ENCODE measurements around the gene CCT3.

DNA sequence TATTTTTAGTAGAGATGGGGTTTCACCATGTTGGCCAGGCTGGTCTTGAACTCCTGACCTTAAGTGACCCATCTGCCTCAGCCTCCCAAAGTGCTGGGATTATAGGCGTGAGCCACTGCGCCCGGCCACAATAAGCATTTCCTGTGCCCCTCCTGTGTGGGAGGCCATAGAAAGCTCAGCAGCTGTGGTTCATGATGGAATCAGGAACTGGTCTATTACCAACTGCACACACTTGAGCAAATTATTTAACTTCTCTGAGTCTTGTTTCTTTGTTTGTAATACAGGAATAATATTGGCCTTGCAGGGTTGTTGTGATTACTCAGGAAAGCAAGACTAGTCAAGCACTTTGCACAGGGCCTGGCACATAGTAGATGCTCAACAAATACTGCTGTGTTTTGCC lies 45.9 kb upstream of the CCT3 start:
- TF ChIP-seq POLR2A (IDR thresholded peaks at IDR 0.05; ENCODE audit: low read depth, low read length), result no peak
- no peak for TF ChIP-seq POU2F2 (IDR thresholded peaks at IDR 0.05; ENCODE audit: low read depth, low read length)

Measured in GM12891 (cell line).